A673 (cell line): ENCODE results near the gene CPNE1. TPM values are rescaled to one million over a fixed set of nuclear protein-coding genes. Genes with fewer than 3 reads are reported as not detected.

Source experiments
- BruUV-seq: library from RNA; stranded (reverse); fragments of 400-500 nt; replicated peaks from 2 replicates; lab custom pipeline; 2021; lab: Mats Ljungman, UMichigan
- CTCF ChIA-PET: fragments of 300-600 bp; sonication (Branson Sonifier 250); formaldehyde crosslinking; loops from one replicate; lab custom pipeline; 2022; ENCODE audit warnings: antibody characterized with exemption; lab: Charles Lee
- POLR2A ChIA-PET: fragments of 300-600 bp; sonication (Branson Sonifier 250); formaldehyde crosslinking; loops from one replicate; lab custom pipeline; 2022; ENCODE audit warnings: antibody characterized with exemption; ENCODE audit not compliant: low non-redundant PET; lab: Charles Lee
- DNase-seq: peaks from one replicate; pipeline ENCODE4 v3.0.0-alpha.2; 2015; ENCODE audit warnings: low spot score
- H3K27ac ChIP-seq: fragments of 200-600 bp; sonication (generic); 2 replicates; pipeline ENCODE4 v1.5.1; 2016; ENCODE audit warnings: mixed run types, low read depth, mild to moderate bottlenecking, mixed read lengths, antibody characterized with exemption, low read length; ENCODE audit not compliant: poor library complexity, severe bottlenecking
- H3K27me3 ChIP-seq: fragments of 200-600 bp; sonication (generic); replicated peaks from 2 replicates; pipeline ENCODE4 v1.6.1; 2017; ENCODE audit warnings: mixed run types, low read depth, mild to moderate bottlenecking, mixed read lengths, antibody characterized with exemption, low read length; ENCODE audit not compliant: insufficient read depth, poor library complexity
- H3K36me3 ChIP-seq: fragments of 200-600 bp; sonication (generic); 2 replicates; pipeline ENCODE4 v1.6.1; 2016; ENCODE audit warnings: mixed run types, mild to moderate bottlenecking, mixed read lengths, antibody characterized with exemption, low read length; ENCODE audit not compliant: insufficient read depth, poor library complexity, severe bottlenecking
- H3K4me1 ChIP-seq: fragments of 200-600 bp; sonication (generic); 2 replicates; pipeline ENCODE4 v1.6.1; 2017; ENCODE audit warnings: mixed run types, mild to moderate bottlenecking, mixed read lengths, antibody characterized with exemption, low read length; ENCODE audit not compliant: insufficient read depth, poor library complexity, severe bottlenecking
- H3K4me3 ChIP-seq: fragments of 200-600 bp; sonication (generic); 2 replicates; pipeline ENCODE4 v1.5.1; 2016; ENCODE audit warnings: low read depth, mixed run types, mild to moderate bottlenecking, mixed read lengths, low read length; ENCODE audit not compliant: poor library complexity, severe bottlenecking
- H3K9me3 ChIP-seq: fragments of 200-600 bp; sonication (generic); 2 replicates; pipeline ENCODE4 v1.6.1; 2016; ENCODE audit warnings: mixed run types, low read depth, mild to moderate bottlenecking, mixed read lengths, antibody characterized with exemption, low read length; ENCODE audit not compliant: poor library complexity, severe bottlenecking
- EZH2 ChIP-seq: fragments of 200-600 bp; sonication (generic); IDR thresholded peaks from 2 replicates; pipeline ENCODE4 v1.6.1; 2017; ENCODE audit warnings: borderline replicate concordance, low read depth, mild to moderate bottlenecking, mixed read lengths, antibody characterized with exemption, low read length; ENCODE audit not compliant: poor library complexity, severe bottlenecking
- intact Hi-C: fragments of 100-400 bp; cut with micrococcal nuclease; formaldehyde crosslinking; loops from one replicate; pipeline ENCODE4 v1.10.0; 2022; ENCODE audit not compliant: unreplicated experiment
- total RNA-seq: library from RNA; stranded (reverse); gene quantifications from 2 replicates; pipeline ENCODE4 v1.2.3, GENCODE V29; 2021
- TF ChIP-seq, protein P1 (sequence below): fragments of 300-800, 200-600 bp; sonication (generic); conservative IDR thresholded peaks from 2 replicates; pipeline ENCODE4 v1.5.1; 2017; ENCODE audit warnings: low read depth, mild to moderate bottlenecking, antibody characterized with exemption, low read length, moderate library complexity, mixed read lengths

CPNE1 gene
- total RNA-seq, 1 experiment from 2014 or later, result 273 TPM

- ChIA-PET POLR2A (no interaction called here), CTCF (no interaction called here)
- no peak for DNase-seq
- no peaks in the 10 kb centered on the region for H3K27me3 ChIP-seq
- intact Hi-C loops, result no loop called here
- peaks cover 5% of the 10 kb centered on the region for H3K4me1 ChIP-seq
- TF ChIP-seq, protein P1, sequence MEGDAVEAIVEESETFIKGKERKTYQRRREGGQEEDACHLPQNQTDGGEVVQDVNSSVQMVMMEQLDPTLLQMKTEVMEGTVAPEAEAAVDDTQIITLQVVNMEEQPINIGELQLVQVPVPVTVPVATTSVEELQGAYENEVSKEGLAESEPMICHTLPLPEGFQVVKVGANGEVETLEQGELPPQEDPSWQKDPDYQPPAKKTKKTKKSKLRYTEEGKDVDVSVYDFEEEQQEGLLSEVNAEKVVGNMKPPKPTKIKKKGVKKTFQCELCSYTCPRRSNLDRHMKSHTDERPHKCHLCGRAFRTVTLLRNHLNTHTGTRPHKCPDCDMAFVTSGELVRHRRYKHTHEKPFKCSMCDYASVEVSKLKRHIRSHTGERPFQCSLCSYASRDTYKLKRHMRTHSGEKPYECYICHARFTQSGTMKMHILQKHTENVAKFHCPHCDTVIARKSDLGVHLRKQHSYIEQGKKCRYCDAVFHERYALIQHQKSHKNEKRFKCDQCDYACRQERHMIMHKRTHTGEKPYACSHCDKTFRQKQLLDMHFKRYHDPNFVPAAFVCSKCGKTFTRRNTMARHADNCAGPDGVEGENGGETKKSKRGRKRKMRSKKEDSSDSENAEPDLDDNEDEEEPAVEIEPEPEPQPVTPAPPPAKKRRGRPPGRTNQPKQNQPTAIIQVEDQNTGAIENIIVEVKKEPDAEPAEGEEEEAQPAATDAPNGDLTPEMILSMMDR, result no peak
- TF ChIP-seq EZH2, result no peak
- no peak overlapping the region for H3K4me3 ChIP-seq
- H3K27ac ChIP-seq, result no peak overlapping the region
- no TSS peak for BruUV-seq
- H3K9me3 ChIP-seq, result no peaks in the 10 kb centered on the region
- H3K36me3 ChIP-seq, result no peaks in the 10 kb centered on the region
These were observed 53.8 kb downstream of the CPNE1 start for GRCh38 chr20:35610833-35611427.

- H3K36me3 ChIP-seq, result no peaks in the 10 kb centered on the region
- ChIA-PET POLR2A (no interaction called here), CTCF (no interaction called here)
- BruUV-seq, result no TSS peak
- TF ChIP-seq, protein P1, result no peak
- no peak for TF ChIP-seq EZH2
- H3K4me3 ChIP-seq, result no peak overlapping the region
- H3K27me3 ChIP-seq, result no peaks in the 10 kb centered on the region
- DNase-seq, result no peak
- H3K27ac ChIP-seq, result no peak overlapping the region
- H3K9me3 ChIP-seq, result no peaks in the 10 kb centered on the region
- intact Hi-C loops, result no loop called here
- H3K4me1 ChIP-seq, result no peaks in the 10 kb centered on the region
These were observed 57.5 kb downstream of the CPNE1 start for GRCh38 chr20:35607003-35607735.

GRCh38 chr20:35606127-35606526 is 58.6 kb downstream of the CPNE1 start:
- ChIA-PET CTCF (interaction anchor here (0.7 kb wide), 1 partner anchor 21 kb away, joined by 6 read pairs; no protein-coding TSS in a partner anchor), POLR2A (no interaction called here)
- no peak overlapping the region for H3K27ac ChIP-seq
- H3K4me1 ChIP-seq, result peaks cover 5% of the 10 kb centered on the region
- TF ChIP-seq, protein P1, result no peak
- TF ChIP-seq EZH2, result no peak
- no peaks in the 10 kb centered on the region for H3K9me3 ChIP-seq
- no peak for DNase-seq
- no peaks in the 10 kb centered on the region for H3K36me3 ChIP-seq
- intact Hi-C loops, result no loop called here
- H3K27me3 ChIP-seq, result peaks cover 1% of the 10 kb centered on the region
- H3K4me3 ChIP-seq, result no peak overlapping the region
- no TSS peak for BruUV-seq
